IPS-11a (cell line): Measurements from ENCODE around the gene FAF1.
"Not testable (repeated sequence)": the region's sequence is repeated elsewhere in the genome, so short reads cannot be mapped to it uniquely, and the experiment has no call there.

Source experiments
- H3K4me3 ChIP-seq: one replicate; pipeline ENCODE4 v1.5.1; 2013; ENCODE audit warnings: low read depth, low read length, control low read depth

Gene FAF1

GRCh38 chr1:50852889-50853288 is 107.2 kb downstream of the FAF1 start:
- H3K4me3 ChIP-seq = no peak overlapping the region

- no peak overlapping the region for H3K4me3 ChIP-seq
Observed at GRCh38 chr1:50851466-50851865, 108.6 kb downstream of the FAF1 start.

DNA sequence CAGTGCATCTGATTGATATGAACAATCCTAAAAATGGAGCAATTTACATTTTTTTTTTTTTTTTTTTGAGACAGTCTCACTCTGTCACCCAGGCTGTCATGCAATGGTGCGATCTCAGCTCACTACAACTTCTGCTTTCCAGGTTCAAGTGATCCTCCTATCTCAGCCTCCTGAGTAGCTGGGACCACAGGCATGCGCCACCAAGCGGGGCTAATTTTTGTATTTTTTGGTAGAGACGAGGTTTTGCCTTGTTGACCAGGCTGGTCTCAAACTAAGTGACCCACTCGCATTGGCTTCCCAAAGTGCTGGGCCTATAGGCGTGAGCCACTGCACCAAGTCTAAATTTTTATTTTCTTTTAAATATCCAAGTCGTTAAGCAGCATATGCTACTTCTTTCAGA is 109.0 kb downstream of the FAF1 start:
- no peak overlapping the region for H3K4me3 ChIP-seq

GRCh38 chr1:50847303-50847702 is 112.8 kb downstream of the FAF1 start:
- no peak overlapping the region for H3K4me3 ChIP-seq

DNA sequence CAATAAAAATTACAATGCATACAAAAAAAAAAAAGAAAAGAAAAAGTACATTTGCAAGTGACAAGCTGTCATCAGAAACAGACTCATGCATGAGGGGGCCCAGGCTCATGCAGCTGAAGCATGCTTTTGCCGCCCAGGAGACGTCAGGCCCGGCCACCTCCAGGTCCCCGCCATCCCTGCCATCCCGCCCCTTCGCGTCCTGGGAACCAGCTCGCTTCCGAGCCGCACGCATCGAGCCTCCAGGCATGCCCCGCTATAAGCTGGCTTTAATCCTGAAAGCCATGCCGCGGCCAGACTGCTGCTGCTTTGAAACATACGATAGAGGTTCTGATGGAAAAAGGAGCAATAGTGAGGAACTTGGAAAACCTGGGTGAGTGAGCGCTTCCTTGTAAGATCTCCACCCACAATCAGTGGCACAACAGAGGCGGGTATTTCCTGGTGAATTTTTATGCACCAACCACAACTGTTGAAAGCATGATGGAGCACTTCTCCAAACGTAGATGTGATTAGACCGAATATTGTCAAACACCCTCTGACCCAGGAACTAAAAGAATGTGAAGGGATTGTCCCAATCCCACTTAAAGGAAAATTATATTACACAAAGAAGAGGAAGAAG is 113.7 kb downstream of the FAF1 start:
- H3K4me3 ChIP-seq = no peak overlapping the region

- H3K4me3 ChIP-seq = no peak overlapping the region
Observed at GRCh38 chr1:50841791-50842387, 118.2 kb downstream of the FAF1 start.

DNA sequence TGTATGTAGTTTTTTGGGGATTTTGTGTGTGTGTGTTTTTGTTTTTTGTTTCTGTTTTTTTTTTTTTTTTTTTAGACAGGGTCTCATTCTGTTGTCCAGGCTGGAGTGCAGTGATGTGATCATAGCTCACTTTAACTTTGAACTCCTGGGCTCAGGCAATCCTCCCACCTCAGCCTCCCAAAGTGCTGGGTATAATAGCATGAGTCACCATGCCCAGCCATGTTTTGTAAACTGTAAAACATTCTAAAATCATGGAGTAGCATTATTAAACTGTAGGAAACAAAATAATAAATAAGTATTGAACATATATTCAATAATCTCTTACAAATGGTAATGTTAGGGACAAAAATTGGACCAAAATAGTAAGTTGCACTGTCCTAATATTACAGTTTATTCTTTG is 124.0 kb downstream of the FAF1 start:
- no peak overlapping the region for H3K4me3 ChIP-seq

GRCh38 chr1:50833216-50833615 is 126.9 kb downstream of the FAF1 start:
- no peak overlapping the region for H3K4me3 ChIP-seq

DNA sequence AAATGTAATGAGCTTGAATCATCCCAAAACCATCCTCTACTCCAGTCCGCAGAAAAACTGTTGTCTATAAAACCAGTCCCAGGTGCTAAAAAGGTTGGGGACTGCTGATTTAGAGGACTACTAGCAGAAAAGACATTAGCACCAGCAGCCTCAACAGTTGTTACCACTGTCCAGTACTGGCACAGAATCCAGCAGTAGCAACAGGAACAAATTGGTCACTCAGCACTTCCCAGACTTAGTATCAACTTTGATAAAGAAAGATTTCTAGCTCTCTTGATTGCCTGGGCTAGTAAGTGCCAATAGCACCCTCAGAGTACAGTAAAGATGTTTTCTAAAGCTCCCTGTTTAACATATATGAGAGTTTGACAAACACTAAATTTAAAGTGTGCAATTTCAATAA is 127.9 kb downstream of the FAF1 start:
- no peak overlapping the region for H3K4me3 ChIP-seq

DNA sequence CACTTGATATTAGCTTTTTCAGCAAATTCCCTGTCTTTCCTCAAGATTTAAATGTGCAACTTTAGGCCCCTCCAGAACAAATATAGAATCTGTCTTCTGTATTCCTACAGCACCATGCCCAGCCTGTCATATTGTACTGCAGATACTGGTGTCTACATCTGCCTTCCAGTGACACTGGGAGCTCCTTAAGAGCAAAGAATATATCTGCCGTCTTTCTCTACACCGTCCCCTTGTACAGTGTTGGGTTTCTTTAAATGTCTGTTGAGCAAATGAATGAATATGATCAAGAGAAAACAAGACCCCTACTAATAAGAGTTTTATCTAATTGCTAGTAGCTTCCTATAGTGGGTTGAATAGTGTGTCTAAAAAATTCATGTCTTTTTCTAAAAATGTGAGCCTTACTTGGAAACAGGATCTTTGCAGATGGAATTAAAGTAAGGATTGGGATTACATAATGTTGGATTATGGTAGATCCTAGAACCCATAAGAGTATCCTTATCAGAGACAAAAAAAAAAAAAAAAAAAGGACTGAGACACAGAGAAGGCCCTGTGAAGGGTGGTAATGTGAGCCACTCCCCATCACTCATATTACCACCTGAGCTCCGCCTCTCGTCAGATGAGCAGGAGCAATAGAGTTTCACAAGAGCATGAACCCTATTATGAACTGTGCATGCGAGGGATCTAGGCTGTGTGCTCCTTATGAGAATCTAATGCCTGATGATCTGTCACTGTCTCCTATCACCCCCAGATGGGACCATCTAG is 128.6 kb downstream of the FAF1 start:
- H3K4me3 ChIP-seq = no peak overlapping the region

- H3K4me3 ChIP-seq = no peak overlapping the region
Observed at GRCh38 chr1:50830621-50831020, 129.4 kb downstream of the FAF1 start.

DNA sequence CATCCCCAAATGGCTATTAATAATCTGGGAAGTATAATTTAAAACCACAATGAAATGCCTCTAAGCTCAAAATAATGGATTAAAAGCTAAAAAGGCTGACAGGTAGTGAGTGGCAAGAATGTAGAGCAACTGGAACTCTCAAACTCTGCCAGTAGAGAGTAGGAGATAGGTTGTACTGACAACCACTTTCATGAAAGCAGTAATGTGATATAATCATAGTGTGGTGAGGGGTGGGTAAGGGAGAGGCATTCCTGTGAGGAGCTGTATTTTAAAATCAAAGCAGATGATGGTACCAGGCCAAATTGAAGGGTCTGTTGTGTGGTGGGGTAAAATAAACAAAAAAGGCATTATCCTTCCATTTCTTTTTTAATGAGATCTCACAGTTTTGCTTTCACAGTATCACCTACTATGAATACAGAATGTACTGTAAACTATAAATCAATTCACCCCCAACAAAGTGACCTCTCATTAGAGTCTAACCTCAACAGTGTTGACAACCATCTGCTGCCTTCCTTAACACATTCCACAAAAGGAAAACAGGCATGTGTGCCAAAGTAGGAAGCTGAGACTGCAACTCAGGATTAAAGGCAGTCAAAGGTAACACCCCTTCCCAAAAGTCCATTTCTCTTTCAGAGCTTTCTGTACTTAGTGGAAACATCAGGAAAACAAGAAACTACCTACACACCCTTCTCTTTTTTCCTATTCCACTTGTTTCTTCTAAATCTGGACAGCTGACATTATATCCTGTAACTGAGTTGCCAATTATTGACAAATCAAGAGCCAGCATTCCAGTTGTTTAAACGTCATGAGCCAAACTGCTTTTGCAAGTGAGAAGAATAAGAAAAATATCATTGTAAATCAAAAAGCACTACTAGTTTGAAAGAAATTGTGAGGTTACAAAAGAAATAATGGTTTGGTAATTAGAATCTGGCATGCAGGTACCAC is 130.8 kb downstream of the FAF1 start:
- H3K4me3 ChIP-seq = no peak overlapping the region

- no peak overlapping the region for H3K4me3 ChIP-seq
Observed at GRCh38 chr1:50827546-50827945, 132.5 kb downstream of the FAF1 start.

DNA sequence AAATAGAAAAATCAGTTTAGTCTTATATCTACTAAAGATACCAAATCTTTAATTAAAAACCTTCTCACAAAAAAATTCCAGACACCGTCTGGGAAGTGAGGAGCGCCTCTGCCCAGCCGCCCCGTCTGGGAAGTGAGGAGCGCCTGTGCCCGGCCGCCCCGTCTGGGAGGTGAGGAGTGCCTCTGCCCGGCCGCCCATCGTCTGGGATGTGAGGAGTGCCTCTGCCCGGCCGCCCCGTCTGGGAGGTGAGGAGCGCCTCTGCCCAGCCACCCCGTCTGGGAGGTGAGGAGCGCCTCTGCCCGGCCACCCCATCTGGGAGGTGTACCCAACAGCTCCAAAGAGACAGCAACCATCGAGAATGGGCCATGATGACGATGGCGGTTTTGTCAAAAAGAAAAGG is 133.3 kb downstream of the FAF1 start:
- not testable (repeated sequence) for H3K4me3 ChIP-seq

DNA sequence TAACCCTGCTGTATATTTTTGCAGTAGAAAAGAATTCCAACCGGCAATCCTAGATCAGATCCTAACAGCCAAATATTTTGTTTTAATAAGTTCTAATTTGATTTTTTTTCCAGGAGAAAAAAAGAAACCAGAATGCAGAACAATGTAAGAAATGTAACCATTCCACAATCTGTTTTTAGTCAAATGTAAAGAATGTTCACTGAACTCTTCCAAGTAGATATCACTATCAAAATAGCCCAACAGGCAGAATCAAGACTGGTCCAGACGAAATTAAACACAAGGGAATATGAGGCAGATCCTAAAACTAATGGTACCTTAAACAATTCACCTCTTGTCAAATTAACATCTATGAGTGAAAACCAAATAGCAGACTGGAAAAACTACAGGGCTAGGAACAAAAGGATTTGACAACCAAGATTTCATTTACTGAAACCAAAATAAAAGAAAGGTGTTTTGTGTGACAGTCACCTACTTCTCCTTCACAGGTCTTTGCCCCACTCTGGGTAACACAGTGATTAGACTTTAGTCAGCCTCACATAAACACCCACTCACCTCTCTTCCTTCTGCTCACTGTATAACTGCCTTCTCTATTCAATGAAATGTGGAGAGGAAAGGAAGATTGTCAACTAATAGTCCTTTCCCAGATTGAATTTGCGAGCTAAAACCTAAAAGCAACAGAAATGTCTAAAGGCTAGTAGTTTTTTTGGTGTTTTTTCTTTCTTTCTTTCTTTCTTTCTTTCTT is 137.9 kb downstream of the FAF1 start:
- H3K4me3 ChIP-seq = no peak overlapping the region

DNA sequence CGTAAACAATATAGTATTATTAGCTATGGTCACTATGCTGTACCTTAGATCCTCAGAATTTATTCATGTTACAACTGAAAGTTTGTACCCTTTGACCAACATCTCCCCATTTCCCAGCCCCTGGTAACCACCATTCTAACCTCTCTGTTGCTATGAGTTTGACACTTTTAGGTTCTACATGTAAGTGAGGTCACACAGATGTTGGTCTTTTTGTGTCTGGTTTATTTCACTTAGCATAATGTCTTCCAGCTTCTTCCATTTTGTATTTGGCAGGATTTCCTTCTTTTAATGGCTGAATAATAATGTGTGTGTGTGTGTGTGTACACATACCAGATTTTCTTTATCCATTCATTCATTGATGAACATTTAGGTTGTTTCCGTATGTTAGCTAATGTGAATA is 139.5 kb downstream of the FAF1 start:
- no peak overlapping the region for H3K4me3 ChIP-seq

DNA sequence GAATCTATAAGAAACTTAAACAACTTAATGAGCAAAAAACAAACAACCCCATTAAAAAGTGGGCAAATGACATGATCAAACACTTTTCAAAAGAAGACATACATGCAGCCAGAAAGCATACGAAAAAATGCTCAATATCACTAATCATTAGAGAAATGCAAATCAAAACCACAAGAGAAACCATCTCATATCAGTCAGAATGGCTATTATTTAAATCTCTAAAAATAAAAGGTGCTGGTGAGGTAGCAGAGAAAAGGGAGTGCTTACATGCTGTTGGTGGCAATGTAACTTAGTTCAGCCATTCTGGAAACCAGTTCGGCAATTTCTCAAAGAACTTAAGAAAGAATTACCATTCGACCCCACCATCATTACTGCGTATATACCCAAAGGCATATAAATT is 147.7 kb downstream of the FAF1 start:
- no peak overlapping the region for H3K4me3 ChIP-seq

DNA sequence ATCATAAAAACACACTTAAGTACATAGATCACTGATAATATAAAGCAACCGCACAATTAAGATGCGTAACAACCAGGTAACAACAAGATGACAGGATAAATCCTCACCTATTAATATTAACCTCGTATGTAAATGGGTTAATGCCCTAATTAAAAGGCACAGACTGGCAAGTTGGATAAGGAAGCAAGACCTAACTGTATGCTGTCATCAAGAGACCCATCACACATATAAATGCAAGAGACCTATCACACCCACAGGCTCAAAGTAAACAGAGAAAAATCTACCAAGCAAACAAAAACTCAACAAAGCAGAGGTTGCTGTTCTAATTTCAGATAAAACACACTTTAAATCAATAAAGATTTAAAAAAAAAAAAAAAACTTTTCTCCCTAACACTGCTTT is 151.8 kb downstream of the FAF1 start:
- no peak overlapping the region for H3K4me3 ChIP-seq

DNA sequence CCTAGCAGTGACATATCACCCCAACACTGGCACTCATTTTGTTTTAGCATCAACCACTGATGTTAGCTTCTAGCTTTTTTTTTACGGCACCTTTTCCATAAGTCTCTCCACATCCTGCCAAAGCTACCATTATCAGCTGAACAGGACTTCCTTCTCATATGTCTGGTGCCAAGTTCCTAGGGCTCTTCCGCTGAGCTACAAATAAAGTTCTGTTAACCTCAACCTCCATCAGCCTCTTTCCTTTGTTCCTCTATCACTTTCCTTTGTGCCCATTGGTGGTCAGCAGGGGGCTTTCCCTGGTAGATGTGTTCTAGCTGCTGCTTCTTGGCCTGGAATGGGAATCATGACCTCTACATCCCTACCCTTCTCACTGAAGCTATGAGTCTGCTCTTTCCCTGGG is 163.8 kb downstream of the FAF1 start:
- H3K4me3 ChIP-seq = no peak overlapping the region

- no peak overlapping the region for H3K4me3 ChIP-seq
Observed at GRCh38 chr1:50793521-50793920, 166.5 kb downstream of the FAF1 start.

- H3K4me3 ChIP-seq = no peak overlapping the region
Observed at GRCh38 chr1:50787266-50787665, 172.8 kb downstream of the FAF1 start.
